Liver (tissue), 3 donors: ENCODE data around the gene WHAMM.

ENCODE experiments used
- CTCF ChIP-seq: fragments of 150-350 bp; IDR thresholded peaks from 2 replicates; pipeline ENCODE4 v1.5.1; 2017; ENCODE audit warnings: improper control_type of control experiment, low read depth, low read length; ENCODE audit not compliant: missing input control
- EGR1 ChIP-seq, 2 donors: IDR thresholded peaks; 2 replicates each; pipeline ENCODE4 v1.6.1; 2016 to 2018; ENCODE audit warnings: antibody characterized with exemption in 2 of 2, low read depth in 2 of 2
- FOXA1 ChIP-seq: IDR thresholded peaks from 2 replicates; pipeline ENCODE4 v1.6.1; 2016; ENCODE audit warnings: antibody characterized with exemption
- GABPA ChIP-seq, 2 donors: IDR thresholded peaks in 1 of 2; conservative IDR thresholded peaks in 1 of 2; 2 replicates each; pipeline ENCODE4 v1.6.1; 2016; ENCODE audit warnings: antibody characterized with exemption in 2 of 2, mild to moderate bottlenecking in 1 of 2, moderate library complexity in 1 of 2
- HNF4A ChIP-seq, 2 donors: conservative IDR thresholded peaks; 2 replicates each; pipeline ENCODE4 v1.6.1; 2016; ENCODE audit warnings: antibody characterized with exemption in 2 of 2, mild to moderate bottlenecking in 2 of 2
- JUND ChIP-seq, 2 donors: IDR thresholded peaks; 2 replicates each; pipeline ENCODE4 v1.6.1; 2016; ENCODE audit warnings: antibody characterized with exemption in 2 of 2
- NR2F2 ChIP-seq: IDR thresholded peaks from 2 replicates; pipeline ENCODE4 v1.6.1; 2016; ENCODE audit warnings: antibody characterized with exemption
- RAD21 ChIP-seq, 2 donors: IDR thresholded peaks; 2 replicates each; pipeline ENCODE4 v1.6.1; 2016; ENCODE audit warnings: antibody characterized with exemption in 2 of 2, mild to moderate bottlenecking in 2 of 2
- REST ChIP-seq: IDR thresholded peaks from 2 replicates; pipeline ENCODE4 v1.6.1; 2016; ENCODE audit warnings: antibody characterized with exemption, mild to moderate bottlenecking
- RXRA ChIP-seq, 2 donors: IDR thresholded peaks; 2 replicates each; pipeline ENCODE4 v1.6.1; 2017 to 2018; ENCODE audit warnings: antibody characterized with exemption in 2 of 2, mild to moderate bottlenecking in 1 of 2
- SP1 ChIP-seq: IDR thresholded peaks from 2 replicates; pipeline ENCODE4 v1.6.1; 2018; ENCODE audit warnings: antibody characterized with exemption, mild to moderate bottlenecking
- TAF1 ChIP-seq: conservative IDR thresholded peaks from 2 replicates; pipeline ENCODE4 v1.6.1; 2016; ENCODE audit warnings: antibody characterized with exemption, mild to moderate bottlenecking
- YY1 ChIP-seq: IDR thresholded peaks from 2 replicates; pipeline ENCODE4 v1.6.1; 2016; ENCODE audit warnings: antibody characterized with exemption, mild to moderate bottlenecking
- ZBTB33 ChIP-seq: IDR thresholded peaks from 2 replicates; pipeline ENCODE4 v1.6.1; 2016; ENCODE audit warnings: antibody characterized with exemption
- donor health status: healthy.
- donor health status: healthy.

- TF ChIP-seq EGR1 (IDR thresholded peaks at IDR 0.05; ENCODE audit: low read depth in 2 of 2) (no peak), YY1 (no peak), CTCF (no peak), RAD21 (IDR thresholded peaks at IDR 0.05) (no peak), JUND (IDR thresholded peaks at IDR 0.05) (no peak), REST (no peak), TAF1 (no peak), ZBTB33 (no peak), FOXA1 (no peak), HNF4A (conservative IDR thresholded peaks at IDR 0.05) (no peak), GABPA (IDR thresholded peaks at IDR 0.05 in 1 of 2, conservative IDR thresholded peaks at IDR 0.05 in 1 of 2) (no peak), SP1 (no peak), RXRA (IDR thresholded peaks at IDR 0.05) (no peak), NR2F2 (no peak)
These were observed 61.4 kb downstream of the WHAMM start for GRCh38 chr15:82870727-82871320.
